HG03280 (cell line): ENCODE data around the gene ZNF785.
"Not testable (repeated sequence)": the region's sequence is repeated elsewhere in the genome, so short reads cannot be mapped to it uniquely, and the experiment has no call there.

Source experiments
- ATAC-seq: cut with Tn5 transposase; IDR thresholded peaks from one replicate; pipeline ENCODE4 v1.9.1; 2021; ENCODE audit warnings: mild to moderate bottlenecking, moderate library complexity; ENCODE audit not compliant: unreplicated experiment

The ZNF785 gene

DNA sequence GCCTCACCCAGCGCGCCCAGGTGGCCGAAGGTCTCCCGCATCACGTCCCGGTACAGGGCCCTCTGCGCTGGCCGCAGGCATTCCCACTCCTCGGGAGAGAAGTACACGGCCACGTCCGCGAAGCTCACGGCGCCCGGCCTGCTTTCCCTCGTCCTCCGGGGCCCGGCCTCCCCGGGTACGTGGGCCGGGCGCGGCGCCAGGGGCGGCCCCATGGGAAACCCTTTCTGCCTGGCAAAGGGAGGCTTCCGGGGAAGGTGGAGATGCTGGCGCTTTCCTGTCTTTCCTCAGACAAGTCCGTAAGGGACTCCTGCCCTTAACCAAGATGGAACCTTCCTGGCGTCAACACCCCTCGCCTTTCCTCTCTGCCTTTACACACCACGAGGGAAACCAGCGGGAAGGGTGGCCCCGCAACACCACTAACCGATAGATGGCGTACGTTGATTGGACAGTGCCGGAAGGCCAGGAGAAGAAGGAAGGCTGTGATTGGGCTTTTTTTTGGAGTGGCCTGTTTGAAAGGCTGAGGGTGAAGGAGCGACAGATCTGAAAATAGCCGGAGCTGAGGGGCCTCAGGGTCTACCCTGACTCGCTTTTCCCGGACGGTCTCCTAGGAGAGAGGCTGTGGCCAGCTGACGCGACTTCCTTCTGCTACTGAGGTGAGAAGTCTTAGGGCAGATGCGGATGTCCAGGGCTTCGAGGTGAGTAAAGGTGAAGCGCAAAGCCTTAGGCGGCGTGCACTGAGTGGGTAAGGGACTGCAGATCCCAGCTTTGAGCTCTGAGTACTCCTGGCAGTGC is at the start of gene ZNF785:
Gene ZNF785, minus strand, starts transcription at position 298 of the 792 bp plus-strand sequence. Its CDS starts 86 bp downstream, at position 212.
- ATAC-seq: peak; percentile 90

DNA sequence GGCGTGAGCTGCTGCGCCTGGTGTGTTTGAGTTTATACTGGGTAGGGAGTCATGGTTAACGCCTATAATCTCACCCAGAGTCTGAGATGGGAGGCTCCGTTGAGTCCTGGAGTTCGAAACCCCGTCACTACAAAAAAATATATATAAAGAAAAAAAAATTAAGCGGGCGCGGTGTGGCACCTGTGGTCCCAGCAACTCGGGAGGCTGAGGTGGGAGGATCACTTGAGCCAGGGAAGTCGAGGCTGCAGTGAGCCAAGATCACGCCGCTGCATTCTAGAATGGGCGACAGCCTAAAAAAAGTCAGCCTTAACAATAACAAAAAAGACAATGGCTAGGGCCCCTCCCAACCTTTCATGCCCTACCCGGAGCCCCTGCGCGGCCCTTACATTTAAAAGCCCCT is 48.0 kb upstream of the ZNF785 start:
- no peak for ATAC-seq

DNA sequence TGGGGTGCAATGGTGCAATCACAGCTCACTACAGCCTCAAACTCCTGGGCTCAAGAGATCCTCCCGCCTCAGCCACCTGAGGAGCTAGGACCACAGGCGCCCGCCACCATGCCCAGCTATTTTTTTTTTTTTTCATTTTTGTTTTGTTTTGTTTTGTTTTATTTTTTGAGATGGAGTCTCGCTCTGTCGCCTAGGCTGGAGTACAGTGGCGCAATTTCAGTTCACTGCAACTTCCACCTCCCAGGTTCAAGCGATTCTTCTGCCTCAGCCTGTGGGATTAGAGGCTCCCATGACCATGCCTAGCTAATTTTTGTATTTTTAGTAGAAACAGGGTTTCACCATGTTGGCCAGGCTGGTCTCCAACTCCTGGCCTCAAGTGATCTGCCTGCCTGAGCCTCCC is 47.0 kb upstream of the ZNF785 start:
- ATAC-seq: not testable (repeated sequence)

DNA sequence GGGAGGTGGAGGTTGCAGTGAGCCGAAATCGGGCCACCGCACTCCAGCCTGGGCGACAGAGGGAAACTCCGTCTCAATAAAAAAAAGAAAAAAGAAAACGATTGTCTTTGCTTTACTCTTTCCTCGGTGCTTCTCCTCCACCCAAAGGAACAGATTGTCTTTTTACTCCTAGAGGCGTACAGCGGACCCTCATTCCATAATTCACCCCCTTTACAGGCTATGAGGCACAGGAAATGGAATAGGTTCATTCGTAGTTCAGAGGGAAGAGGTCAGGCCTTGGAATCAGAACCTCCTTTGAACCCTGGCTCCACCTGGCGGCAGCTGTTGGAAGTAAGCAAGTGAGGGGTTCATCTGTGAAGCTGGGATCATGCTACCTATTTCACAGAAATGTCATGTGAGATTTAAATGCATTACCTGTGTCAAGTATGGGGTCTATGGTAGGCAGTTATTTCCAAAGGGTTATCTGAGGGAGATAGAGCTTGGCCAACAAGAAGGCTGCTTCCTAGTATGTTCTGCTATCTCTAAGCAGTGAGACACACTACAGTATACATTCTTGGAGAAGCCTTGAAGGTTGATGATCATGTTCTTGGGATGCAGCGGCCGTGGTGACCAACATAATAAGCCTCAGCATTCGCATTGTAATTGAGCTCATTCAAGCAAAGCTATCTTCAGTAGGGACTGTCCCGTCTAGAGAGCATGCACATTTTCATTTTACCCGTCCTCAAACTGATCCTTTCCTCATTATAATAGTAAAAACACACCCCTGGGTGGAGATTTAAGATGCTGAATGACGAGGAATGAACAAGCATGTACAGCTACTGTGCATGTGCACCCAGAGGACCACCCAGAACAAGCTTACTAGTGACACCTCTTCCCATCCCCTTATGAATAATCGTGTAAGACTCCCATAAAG is 43.4 kb upstream of the ZNF785 start:
- no peak for ATAC-seq

DNA sequence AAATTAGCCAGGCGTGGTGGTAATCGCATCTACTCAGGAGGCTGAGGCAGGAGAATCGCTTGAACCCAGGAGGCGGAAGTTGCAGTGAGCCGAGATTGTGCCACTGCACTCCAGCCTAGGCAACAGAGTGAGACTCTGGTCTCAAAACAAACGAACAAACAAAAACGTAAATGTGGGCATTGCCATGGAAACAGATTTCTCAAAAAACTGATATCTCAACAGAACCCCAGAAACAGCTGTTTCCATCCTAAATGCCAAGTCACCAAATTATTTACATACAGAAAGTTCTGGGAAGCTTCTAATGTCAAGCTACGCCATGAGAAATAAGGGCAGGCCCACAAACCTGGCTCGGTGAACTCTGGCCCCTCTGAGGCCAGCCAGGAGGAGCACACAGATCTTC is 40.7 kb upstream of the ZNF785 start:
- ATAC-seq: no peak

DNA sequence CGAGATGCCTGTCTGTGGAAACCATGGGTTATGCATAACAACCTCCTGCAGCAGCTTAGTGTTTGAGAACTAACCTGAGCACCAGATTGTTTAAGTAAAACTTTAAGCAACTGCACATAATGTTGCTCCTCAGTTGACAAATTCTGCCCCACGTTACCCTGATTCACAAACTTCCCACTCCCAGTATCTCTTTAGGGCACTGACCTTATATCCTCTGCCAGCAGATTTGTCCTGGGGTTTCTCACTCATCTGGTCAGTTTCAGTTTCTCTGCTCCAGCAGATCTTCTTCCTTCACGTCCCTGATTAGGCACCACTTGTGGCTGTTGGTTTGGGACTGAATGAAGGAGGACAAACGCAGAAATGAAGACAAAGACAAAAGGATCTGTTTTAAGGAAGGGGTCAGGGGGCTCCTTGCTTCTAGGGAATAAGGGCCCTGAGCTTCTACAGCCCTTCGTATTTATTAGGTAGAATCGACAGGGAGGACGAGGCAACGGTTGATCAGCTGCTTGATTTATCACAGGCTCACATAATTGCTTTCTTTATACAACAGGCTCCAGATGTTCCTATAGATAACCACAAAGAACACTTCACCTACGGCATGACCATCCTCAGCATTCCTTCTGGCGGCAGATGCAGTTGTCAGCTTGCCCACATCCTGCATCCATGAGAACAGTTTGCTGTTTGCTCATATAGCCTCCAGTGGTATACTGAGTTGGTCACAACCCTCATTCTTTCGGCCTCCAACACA is 38.2 kb upstream of the ZNF785 start:
- no peak for ATAC-seq

DNA sequence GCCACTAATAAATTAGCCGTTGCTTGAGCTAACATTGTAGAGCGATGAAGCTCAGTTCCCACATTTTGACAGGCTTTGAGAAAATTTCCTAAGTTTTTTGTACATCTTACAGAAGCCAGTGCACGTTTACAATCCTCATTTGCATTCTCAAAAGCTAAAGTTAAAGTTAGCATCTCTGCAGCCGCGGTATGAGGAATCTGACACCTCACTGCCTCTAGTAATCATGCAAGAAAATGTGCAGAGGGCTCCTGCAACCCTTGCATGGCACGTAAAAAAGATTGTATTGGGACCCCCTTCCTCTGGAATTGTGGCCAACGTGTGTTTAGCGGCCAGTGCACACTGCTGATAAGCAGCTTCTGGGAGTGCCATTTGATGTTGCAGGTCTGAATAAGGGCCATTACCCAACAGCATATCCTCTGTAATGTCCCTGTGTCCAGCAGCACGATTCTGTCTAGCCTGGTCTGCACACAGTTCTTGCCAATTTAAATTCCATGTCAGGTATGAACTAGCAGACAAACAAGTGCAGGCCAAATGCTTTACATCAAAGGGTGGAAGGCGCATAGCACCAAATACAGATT is 37.0 kb upstream of the ZNF785 start:
- ATAC-seq: no peak

DNA sequence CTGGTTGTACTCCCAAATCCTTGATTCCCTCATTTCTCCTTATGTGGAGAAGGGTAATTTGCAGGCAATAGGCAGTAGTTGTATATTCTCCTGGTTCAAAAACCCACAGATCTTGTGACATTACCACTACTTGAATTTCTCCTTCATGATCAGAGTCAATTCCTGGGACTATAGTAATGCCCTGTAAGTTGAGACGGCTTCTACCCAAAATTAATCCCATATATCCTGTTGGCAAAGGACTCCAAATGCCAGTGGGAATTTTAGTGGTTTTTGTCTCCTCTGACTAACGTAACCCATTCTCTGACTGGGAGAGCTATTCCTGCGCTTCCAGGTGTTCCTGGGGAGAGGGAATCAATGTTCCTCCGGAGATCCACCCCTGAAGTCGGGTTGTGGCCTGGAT is 36.3 kb upstream of the ZNF785 start:
- no peak for ATAC-seq

DNA sequence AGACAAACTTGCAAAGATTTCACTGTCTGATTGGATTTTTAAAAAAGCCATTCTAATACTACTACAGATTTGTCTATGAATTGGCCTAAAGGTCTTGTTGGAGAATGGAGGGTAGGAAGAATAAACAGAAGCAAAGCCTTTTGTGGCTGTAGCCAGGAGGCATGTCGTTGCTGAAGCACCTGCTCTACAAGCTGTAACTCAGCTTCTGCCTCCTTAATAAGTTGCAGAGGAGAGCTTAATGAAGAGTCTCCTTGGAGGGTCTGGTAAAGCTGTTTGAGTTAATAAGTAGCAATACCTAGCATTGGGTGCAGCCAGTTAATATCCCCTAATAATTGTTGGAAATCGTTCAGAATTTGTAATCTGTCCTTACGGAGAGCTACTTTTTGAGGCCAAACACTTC is 34.7 kb upstream of the ZNF785 start:
- ATAC-seq: no peak

DNA sequence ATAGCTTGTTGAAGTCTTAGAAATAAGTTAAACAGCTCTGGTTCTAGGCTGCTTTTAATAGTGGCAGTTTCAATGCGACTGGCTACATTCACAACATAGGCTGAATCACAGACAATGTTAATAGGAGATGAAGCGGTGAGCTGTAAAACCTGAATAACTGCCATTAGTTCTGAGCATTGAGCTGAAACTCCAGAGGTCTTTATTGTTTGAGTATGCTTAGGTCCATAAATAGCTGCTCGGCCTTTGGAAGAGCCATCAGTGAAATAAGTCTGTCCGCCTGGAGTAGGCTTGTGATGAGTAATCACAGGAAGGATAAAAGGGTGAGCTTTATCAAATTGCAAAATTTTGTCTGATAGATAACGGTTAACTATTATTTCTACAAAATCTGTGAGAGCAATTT is 34.1 kb upstream of the ZNF785 start:
- no peak for ATAC-seq

DNA sequence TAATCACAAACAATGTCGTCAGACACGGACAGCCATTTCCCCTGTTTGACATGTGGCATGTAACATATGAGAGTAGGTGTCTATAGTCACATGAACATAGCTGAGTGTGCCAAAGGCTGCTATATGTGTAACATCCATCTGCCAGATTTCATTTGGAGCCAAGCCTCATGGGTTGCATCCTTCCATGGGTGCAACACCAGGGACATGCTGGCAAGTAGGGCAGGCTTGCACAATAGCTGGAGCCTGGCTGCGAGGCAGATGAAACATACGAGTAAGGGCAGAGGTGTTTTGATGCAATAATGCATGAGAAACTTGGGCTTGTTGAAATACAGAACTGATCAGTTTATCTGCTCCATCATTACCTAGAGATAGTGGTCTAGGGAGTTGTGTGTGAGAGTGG is 33.7 kb upstream of the ZNF785 start:
- no peak for ATAC-seq

DNA sequence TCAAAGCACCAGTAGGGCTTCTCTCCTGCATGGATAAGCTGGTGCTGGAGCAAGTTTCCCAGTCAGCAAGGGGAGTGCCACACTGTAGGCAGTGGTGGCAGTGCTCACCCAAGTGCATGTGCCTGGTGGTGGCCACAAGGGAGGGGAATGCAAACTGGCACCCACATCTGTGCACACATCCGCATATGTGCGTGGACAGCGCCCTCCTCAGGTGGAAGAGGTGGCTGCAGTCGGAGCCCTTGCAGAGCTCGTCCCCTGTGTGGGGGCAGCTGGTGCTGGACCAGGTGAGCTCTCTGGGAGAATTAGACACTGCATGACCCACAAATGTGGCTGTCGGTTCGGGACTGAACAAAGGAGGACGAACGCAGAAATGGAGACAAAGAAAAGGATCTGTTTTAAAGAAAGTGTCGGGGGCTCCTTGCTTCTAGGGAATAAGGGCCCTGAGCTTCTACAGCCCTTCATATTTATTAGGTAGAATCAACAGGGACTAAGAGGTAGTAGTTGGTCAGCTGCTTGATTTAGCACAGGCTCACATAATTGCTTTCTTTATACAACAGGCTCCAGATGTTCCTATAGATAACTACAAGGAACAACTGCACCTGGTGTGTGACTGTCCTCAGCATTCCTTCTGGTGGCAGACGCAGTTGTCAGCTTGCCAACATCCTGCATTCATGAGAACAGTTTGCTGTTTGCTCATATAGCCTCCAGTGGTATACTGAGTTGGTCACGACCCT is 30.0 kb upstream of the ZNF785 start:
- ATAC-seq: no peak

DNA sequence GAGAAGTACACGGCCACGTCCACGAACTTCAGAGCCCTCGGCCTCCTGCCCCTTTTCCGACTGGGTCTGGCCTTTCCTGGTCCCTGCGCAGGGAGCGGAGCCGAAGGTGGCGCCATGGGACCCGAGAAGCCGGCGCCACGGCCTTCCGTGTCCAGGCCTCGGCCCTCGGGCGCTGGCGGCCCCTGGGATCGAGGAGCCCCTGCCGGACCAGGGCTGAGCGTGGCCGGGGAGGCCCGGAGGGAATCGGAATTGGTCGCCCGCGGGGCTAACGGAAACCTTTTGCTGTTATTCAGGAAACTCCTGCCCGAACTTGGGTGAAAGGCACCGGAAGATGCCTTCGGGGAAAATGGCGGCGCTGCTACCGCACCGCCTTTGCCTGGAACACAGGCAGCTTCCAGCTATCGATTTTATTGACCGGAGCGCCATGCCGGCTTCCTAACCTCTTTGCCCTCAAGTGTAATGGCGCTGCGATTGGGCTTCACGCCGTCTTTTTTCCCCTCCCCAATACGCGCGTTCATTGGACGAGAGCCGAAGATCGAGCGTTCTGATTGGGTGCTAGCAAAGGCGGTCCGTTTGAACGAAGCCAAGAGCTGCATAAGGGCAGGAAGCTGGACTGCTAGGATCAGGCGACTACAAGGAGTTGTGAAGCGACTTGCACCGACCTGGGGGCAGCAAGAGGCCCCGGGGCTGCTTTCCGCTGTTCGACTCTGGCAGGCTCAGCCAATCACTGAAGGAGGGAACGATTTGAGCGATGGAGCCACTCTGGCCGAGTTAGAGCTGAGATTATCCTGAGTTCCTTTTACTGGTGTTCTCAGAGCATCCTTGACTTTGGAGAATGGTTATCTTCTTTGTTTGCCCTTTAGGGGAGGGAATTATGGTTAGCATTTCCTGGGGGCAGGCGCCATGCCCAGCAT is 24.7 kb upstream of the ZNF785 start, which contains the start of gene ZNF689:
Gene ZNF689, minus strand, starts transcription at position 464 of the 914 bp plus-strand sequence. Its CDS starts 348 bp downstream, at position 116.
- ATAC-seq: peak; percentile 92

DNA sequence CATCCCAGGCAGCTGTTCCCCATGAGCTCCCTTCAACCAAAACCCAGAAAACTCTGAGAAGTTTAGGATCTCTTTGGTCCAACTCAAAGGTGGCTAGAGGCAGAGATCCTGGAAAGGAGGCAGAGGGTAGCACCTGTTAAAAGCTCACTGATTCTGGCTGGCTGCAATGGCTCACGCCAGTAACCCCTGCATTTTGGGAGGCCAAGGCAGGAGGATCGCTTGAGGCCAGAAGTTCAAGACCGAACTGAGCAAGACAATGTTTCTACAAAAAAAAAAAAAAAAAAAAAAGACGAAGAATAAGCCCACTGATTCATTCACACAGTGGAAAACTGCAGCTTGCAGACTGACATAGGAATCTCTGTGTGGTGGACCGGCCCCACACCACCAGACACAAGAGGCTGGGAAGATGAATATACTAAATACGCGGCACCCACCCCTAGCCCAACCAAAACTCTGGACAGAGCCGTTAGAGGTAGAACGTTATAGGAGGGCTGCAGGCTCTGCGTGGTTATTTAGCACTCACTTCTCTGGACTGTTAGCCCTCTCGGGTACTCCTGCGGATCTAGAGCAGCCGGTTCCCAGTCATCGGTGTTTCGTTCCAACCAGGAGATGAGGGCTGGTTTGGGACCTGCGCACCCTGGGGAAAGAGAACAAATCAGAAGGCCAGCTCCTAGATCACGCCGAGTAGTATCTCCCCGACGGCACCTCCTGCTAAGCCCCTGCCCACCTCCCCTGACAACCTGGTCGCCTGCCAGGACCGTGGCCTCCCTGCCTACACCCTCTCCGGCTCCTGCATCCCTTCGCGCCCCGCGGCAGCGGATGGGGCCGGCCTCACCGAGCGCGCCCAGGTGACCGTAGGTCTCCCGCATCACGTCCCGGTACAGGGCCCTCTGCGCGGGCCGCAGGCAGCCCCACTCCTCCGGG is 23.8 kb upstream of the ZNF785 start:
- ATAC-seq: no peak

DNA sequence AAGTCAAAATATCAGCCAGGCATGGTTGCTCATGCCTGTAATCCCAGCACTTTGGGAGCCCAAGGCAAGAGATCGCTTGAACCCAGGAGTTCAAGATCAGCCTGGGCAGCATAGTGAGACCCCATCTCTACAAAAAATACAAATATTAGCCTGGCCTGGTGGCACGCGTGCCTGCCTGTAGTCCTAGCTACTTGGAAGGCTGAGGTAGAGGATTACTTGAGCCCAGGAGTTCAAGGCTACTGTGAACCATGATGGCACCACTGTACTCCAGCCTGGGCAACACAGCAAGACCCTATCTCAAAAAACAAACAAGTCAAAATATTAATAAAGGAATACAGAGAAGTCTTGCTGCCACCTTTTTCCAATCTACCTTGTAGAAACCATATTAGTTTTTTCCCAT is 20.5 kb upstream of the ZNF785 start:
- ATAC-seq: no peak

DNA sequence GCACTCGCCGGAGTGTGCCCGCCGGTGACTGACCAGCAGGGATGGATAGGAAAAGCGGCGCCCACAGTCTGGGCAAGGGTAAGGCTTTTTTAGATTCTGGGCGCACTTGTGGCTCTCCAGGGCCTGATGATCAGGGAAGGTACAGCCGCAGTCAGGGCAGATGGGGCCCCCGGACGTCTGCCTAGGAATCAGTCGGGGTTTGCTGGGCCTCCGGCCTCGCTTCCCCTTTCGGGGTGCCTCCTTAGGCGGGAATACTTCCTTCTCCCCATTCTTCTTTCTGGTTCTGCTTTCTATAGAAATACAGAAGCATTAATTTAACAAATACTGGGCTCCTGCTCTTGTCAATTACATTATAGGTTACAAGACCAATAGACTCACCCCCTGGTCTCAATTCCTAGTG is 19.7 kb upstream of the ZNF785 start:
- ATAC-seq: no peak

DNA sequence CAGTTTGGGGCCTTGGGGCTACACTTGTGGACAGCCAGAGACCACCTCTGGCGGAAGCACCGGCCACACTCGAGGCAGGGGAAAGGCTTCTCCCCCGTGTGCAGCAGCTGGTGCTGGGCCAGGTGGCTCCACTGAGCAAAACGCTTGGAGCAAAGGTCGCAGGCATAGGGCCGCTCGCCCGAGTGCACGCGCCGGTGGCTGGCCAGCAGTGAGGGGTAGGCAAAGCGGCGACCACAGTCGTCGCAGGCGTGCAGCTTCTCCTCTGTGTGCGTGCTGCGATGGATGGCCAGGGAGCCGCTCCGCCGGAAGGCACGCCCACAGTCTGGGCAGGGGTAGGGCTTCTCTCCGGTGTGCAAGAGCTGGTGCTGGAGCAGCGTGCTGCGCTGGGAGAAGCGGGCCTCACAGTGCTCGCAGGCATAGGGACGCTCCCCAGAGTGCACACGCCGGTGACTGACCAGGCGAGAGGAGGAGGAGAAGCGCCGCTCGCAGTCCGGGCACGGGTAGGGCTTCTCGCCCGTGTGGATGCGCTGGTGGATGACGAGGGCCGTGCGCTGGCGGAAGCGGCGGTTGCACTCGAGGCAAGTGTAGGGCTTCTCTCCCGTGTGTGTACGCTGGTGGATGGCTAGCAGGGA is 18.9 kb upstream of the ZNF785 start:
- no peak for ATAC-seq

DNA sequence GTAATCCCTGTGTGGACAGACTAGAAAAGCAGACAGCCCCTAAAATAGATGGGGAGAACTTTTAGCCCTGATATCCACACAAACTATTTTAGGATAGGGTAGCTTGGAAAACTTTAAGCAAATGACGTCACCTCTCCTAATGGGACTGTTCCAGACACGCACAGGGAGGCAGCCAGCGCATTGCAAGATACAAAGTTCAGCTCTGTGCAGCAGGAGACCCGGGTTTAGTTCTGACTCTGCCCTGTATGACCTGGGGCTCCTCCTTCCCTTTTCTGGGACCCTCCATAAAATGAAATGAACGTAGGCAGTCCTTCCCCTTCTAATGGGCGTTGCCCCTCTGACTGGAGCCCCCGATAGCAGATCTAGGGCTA is 18.4 kb upstream of the ZNF785 start:
- no peak for ATAC-seq
